NCI-H526 treated with DMSO at 0.1 percent for 48 hours (cell line): ENCODE results near the gene TTLL12.

Experiments used
- DNase-seq: peaks from one replicate; lab custom pipeline; 2025; lab: John Stamatoyannopoulos, UW

Gene TTLL12

DNA sequence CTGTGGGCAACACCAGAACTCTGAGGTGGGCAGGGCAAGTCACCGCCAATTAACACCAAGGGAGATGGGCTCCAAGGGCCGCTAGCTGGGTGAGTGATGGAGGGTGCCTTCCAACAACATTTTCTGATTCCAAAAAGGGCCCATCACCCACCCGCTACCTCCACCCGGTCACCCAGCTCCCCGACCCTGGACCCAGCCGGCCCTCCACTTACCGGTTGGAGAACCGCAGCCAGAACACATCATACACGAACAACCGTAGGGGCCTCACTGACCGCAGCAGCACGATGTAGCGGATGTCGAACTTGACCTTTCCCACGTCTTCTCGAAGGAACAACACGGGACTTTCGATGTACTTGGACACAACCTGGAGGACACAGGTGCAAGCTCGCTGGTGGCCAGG is 14.7 kb downstream of the TTLL12 start:
- DNase-seq: no peak

DNA sequence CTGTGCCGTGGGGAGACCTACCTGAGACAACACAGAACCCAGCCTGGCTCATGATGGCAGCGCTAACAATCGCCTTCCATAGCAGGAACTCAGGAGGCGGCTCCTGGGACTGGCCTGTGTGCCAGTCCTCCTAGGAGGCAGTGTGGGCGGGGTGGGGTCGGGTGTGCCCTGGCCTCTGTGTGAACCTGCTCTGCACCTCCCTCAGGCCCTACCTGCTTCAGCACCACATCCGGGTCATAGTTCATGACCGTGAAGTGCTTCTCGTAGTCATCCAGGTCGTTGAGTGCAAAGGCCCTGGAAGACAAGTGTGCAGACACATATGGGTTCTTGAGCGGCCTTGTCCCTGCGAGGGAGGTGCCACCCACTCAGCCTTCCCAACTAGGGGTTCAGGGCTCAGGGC is 15.3 kb downstream of the TTLL12 start:
- no peak for DNase-seq

DNA sequence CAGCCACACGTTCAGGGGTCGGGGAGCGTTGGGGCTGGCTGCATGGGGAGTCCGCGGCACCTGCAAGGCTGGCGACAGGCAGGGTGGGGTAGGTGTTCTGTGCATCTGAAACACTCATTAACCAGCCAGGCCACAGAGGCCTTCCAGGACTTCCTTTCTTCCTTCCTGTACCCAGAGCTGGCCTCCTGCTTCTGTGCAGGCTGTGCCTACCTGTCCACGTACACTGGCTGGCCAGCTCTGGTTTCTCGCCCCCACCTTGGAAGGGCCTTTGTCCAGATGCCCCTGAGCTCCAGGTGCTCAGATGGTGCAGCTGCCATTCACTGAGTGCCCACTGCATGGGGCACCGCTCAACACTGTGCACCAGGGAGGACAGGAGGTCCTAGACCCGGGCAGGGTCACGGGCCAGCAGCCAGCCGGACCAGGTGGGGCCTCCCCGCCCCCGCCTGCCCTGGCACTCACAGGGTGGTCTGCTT is 15.9 kb downstream of the TTLL12 start:
- DNase-seq: no peak

DNA sequence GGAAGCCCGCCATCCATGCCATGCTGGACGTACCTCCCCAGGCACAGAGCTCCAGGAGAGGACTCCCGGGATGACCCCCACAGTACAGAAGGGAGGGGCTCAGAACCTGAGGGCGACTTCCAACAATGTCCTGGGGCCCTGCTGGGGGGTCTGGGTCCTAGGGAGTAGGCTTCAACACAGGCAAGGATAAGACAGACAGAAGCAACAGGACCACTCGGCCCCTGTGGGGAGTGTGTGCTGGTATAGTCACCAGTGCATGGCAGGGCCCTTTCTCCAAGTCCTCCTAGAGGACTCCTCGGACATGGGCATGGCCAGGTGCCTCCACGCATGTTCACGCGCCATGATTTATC is 16.8 kb downstream of the TTLL12 start:
- no peak for DNase-seq

DNA sequence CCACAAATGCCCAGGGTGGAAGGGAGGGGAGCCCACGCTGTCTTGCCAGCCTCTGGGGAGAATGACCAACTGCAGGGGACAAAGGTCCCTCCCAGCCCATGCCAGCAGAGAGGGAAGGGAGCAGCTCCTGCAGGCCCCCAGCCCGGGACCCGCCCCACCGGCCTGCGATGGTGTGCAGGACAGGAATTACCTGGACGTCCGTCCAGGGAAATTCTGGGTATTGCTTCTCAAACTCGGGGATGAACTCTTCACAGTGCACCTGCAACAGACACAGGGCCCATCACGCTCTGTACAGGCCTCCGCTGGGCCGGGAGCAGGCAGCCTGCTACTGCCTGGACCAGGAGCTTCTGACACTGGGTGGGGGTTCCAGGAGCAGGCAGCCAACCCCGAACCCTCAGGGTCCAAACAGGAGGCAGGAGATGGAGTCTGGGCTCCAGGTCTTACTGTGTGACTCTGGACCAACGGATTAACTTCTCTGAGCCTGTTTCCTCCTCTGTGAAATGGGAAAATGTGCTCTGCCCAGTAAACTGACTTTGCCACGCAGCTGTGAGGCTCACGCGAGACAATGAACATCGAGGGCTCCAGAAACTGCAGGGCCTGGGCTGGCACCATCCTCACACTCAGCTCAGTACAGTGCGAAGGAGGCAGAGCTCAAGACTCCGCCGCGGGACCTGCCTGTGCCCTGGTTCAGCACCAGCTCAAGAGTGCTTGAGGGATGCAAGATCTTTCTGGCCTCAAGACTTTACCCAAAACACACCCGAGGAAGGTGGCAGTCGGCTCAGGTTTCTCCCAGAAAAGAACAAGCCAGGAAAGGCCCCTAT is 17.4 kb downstream of the TTLL12 start:
- no peak for DNase-seq

DNA sequence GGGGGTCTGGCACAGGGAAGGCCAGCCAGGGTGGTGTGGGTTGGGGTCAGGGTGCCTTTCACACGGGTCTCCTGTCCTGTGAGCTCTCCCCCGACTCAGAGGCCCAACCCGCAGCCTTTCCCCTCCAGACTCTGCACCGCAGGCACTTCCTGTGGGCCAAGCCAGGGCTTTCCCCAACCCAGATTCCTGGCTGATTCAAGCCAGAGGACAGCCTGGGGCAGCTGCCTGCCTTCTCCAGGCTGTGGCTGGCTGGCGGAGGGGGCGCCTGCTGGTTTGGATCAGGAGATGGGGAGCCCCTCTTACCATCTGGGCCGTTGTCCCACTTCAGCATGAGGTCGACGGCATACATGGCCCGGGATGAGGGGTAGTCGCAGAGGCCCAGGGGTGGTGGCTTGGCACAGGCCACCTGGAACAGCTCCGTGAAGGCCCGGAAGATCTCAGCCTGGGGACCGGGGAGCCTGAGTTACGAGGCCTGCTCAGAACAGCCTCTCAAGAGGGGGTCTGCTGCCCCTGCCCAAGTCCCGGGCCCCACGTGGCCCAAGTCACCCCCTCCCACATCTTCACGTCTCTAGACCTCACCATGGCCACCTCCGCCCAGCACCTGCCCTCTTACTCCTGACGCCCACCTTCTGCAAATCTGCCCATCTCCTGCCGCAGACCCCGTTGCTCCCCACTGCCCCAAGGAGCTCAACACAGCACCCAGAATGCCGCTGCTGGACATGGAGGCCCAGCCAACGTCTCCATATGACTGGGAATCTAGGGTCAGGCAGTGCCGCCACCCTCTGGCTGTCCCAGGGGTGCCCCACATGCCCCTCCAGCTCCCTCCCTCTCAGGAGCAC is 18.2 kb downstream of the TTLL12 start:
- DNase-seq: no peak

DNA sequence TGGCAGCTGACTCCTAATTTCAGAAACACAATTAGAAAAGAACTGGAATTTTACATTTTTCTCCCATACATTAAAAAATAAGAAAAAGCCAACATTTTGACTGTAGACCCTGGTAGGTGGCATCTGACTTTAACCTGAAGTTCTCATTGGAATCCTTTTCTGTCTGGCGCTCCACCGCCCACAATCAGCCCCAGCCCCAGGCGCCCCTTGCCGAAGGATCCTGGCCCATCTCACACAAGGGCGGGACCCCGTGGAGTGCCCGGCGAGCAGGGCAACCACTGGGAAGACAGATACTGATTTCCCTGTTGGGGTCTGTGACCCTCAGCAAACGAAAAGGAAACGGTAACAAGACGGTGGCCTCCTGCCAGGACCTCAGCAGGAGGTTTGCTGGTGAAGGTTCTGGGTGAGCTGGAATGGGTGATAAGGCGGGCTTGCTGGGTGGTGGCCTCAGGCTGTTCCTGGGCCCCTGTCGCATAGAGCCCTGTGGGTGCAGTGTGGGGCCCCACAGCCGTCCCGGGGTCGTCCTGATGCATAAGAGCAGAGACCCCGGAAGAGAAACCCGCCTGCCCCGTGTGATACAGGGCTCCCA is 19.8 kb downstream of the TTLL12 start:
- no peak for DNase-seq

DNA sequence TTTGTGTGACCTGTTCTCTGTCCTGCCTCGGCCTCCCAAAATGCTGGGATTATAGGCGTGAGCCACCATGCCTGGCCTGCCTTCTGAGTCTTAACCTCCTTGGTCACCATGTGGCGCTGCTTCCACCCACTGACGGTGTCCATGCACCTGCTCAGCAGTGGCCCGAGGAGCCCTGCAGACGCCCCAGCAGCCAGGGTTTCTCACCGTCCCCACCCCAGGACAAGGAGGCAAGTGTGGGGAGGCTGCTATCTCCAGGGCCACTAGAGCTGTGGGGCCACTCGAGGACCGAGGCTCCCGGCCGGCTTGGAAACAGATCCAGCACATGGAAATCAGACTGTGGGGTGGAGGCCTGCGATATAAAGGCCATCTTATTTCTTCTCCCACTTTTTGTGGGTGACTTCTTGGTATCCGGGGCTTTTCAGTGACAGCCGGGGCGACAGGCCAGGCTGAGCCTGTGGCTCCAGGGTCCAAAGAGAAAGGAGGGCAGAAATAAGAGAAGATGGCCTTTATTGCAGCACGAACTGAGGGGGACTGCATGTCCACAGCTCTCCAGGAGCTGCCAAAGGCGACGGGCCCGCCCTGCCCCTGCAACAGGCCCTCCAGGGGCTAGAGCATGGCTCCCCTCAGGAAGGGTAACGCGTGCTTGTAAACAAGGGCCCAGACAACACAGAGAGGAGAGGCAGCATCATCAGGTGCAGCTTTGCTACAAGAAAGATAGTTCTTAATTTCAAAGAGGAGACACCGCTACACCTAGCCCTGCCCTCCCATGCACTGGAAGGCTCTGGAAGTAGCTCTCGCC is 20.6 kb downstream of the TTLL12 start:
- DNase-seq: no peak

DNA sequence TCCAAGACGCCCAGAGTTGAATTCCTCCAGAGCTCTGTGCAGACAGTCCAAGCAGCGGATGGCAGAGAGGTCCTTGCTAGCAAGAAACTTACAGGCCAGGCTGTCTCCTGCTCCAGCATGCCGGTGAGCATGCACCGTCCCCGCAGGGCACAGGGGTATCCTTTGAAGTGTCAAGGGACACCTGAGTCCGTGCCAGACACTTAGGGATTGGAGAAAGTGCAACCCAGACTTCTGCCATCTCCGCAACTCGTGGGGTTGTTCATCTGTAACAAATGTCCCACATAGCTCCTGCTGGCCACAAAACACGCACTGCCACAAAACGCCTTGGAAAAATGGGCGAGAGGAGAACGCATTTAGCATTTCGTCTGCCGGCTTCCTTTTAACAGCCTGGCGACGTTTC is 22.3 kb downstream of the TTLL12 start:
- DNase-seq: no peak

DNA sequence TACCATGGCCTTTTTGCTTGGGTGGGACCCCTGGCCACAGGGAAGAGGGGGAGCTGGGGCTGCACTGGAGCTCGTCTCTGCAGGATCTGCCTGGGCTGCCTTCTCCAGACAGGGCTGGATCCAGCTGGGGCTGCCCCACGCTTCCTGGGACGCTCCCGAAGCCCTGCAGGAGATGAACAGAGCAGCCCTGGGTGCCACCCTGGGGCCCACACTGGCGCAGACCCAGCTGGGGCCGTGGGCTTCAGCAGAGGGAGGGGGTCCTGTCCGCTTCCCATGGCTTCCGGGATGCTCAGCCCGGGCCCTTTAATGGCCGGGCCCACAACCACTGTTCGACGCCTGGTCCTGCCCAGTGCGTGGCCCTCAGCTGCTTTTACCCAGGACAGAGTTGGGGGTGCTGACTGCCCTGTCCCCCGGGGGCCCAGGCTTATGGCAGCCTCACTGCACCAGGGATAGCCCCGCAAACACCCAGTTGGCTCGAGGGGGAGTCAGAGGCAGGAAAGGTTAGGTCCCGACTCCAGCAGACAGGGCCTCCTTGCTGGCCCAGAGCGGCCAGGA is 23.6 kb downstream of the TTLL12 start:
- DNase-seq: no peak

DNA sequence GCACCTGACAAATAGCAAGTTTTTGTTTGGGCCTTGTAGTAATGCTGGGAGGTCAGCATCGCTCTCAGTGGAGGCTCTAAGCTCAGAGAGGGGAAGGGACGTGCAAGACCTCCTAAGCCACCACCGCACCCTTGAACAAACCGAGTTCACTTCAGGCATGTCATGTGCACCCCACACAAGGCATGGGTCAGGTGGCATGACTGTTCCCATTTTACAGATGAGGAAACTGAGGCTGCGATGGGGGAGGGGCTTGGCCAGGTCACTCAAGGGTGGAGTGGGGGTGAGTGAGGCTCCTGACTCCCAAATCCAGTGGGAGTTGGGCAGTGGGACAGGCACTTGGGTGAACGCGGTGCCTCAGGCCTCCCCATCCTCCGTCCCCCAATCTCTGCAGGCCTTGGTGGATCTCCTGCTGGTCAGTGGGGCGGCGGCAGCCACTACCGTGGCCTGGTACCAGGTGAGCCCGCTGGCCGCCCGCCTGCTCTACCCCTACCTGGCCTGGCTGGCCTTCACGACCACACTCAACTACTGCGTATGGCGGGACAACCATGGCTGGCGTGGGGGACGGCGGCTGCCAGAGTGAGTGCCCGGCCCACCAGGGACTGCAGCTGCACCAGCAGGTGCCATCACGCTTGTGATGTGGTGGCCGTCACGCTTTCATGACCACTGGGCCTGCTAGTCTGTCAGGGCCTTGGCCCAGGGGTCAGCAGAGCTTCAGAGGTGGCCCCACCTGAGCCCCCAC is 24.4 kb downstream of the TTLL12 start:
- no peak for DNase-seq

DNA sequence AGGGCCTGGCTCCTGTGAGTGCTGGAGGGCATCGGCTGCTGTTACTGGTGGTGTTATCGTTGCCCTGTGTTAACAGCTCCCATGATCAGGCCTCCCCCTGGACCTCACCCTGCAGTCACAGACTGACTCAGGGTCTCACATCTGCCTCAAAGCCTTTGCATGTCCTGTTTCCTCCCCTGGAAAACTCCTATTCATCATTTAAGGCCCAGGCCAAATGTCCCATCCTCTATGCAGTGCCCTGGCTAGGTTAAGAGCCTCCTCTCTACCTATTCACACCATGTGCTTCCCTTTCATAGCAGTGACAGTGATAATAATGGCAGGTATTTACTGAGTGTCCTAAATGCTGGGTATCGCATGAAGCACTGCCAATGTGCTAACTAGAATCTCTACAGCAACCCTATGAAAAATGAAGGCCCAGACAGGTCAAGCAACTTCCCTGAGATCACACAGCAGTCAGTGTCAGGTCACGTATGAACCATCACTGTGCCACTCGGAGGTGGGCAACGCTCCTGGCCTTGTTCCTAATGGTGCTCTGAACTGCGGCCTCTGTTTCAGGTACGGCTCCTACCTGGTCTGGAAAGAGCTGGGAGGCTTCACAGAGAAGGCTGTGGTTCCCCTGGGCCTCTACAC is 26.3 kb downstream of the TTLL12 start:
- DNase-seq: no peak

DNA sequence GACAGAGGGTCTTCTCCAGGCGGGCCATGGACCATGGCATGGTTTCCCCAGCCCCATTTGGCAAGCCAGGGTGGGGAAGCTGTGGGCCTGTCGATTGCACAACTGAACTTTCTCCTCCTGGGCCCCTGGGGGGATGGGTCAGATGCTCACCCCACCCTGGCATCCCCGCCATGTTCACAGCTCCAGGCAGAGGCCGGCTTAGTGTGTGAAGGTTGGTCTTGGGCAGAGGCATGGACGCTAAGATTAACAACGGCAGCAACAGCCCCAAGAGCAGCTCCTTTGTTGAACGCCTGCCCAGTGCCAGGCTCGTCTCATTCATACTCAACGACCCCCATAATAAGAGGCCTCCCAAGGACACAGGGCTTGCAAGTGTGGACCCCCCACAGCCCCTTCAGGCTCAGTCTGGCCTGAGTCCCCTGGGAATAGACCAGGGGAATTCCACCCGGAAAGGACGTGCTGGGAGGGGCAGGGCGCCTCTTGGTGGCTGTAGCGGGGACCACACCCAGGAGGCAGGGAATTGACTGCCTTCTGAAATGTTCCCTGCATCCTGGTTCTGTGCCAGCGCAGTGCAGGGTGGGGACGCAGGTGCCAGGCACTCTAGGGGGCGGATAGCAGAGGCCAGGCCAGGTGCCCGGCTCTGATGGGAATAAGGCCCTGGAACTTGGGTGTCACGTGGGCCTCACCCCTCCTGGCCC is 27.3 kb downstream of the TTLL12 start:
- DNase-seq: no peak

DNA sequence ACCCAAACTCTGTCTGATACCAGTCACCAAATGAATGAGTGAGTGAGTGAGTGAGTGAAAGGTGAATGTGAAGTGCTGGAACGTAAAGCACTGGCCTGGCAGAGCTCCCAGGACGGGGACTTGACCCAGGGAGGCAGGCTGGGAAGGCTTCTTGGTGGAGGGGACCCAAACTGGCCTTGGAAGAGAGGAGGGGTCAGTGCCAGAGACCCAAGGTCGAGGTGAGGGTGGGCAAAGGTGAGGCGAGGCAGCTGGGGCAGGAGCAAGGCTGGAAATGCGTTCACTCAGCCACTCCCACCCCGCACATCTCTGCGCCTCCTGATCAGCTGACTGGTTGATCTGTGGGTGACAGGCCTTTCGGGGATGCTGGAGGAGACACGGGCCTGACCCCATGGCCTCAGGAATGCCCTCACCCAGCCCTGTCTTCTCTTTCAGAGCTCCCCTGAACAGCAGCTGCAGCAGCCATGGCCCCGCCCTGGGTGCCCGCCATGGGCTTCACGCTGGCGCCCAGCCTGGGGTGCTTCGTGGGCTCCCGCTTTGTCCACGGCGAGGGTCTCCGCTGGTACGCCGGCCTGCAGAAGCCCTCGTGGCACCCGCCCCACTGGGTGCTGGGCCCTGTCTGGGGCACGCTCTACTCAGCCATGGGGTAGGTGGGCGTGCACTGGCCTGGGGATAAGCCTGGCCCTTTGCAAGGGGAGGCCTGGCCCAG is 28.0 kb downstream of the TTLL12 start:
- DNase-seq: no peak

DNA sequence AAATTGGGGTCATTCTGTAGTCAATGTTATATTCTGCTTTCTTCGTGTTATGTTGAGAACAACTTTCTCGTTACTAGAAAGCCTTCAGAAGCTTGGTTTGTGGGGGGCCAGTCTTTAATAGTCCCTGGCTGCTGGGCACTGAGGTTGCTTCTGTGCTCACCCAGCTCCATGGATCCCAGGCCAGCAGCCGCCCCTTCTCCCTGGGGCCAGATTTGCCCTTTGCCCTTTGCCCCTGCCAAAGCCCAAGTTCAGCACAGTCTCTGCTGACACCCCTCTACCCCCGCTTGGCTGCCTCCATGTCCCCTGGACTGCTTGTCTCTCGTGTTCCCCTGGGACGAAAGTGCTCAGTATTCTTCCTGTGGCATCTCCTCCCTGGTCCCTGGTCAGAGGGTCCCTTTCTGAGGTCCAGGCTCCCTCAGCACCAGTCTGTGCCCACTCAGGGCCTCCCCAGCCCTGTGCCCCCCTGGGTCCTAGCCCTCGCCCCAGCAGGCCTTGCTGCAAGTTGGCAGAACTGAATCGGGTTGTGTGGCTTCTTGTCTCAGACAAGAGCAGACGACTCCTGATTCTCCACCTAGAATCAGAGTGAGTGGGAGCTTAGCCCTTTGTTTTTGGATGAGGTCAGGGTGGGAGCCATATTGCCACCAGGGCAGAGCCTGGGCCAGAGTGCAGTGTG is 28.9 kb downstream of the TTLL12 start:
- DNase-seq: no peak

DNA sequence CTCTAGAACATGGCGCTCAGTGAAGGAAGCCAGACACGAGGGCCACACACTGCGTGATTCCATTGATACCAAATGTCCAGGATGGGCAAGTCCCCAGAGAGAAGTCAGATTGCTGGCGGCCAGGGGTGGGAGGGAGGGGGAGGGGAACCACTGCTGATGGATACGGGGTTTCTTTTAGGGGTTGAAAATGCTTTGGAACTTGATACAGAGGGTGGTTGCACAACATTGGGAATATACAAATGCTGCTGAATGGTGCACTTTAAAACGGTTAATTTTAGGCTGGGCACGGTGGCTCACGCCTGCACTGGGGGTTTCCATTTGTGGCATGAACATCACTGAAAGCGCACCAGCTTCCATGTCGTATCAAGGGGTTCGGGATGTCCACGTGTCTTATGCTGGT is 30.5 kb downstream of the TTLL12 start:
- DNase-seq: no peak

DNA sequence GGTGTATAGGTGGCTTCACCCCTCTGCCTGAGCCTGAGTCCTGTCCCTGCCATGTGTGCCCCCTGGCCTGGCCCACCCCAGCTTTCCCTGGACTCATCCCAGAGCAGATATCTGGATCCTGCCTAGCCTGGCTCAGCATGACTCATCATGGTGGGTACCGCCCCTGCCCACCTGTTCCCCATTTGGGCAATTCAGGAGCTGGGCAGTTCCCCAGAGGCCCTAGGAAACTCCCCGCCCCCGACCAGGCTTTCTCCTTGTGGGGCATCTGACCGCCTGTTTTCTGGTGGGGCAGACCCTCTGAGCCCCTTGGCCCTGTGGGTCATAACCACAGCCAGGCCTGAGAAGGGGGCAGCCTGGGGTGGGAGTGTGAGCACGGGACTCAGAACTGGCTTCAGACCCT is 31.1 kb downstream of the TTLL12 start:
- no peak for DNase-seq

DNA sequence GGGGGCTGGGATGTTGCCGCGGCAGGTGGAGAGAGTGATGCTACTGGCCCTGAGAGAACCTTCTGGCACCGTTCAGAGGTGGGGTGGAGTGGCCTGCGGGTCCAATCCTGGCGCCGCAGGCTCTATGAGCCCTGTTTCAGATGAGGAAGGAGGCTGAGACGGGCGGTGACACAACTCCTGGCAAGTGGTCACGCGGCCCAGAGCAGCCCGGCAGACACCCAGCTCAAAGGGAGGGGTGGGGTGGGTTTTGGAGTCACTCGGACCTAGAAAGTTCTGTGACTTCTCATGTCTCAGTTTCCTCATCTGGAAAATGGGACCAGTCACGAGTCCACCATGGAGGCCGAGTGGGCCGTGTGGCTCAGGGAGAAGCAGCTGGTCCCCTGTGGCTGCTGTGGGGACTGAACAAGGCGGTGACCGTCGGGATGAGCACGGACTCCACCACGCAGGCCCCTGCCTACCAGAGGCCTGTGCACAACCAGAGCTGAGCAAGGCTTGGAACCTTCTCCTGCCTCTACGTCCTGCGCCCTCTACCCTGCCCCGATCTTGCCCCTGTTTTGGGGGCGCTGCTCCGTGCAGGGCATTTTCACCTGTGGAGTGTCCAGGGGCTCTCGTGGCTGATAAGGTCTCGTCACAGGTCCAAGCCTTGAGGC is 31.9 kb downstream of the TTLL12 start:
- DNase-seq: no peak
